HG03139 (cell line): Measurements from ENCODE around the gene SLC23A2.

ENCODE experiments used
- ATAC-seq: cut with Tn5 transposase; IDR thresholded peaks from one replicate; pipeline ENCODE4 v1.9.1; 2021; ENCODE audit not compliant: unreplicated experiment

SLC23A2 gene

DNA sequence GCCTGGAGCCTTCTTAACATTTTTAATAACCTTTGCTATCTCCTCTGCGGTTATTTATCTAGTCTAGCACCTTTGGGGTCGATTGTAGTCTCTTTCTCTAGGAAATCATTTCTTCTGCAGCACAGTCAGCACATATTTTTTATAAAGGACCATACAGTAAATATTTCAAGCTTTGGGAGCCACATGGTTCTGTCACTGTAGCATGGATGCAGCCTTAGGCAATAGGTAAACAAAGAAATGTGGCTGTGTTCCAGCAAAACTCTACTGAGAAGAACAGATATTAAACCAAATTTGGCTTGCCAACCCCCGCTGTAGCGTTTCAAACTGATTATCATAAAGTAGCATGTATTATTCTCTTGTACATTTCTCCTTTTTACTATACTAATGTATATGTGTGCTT is 95.7 kb downstream of the SLC23A2 start:
- ATAC-seq: no peak

DNA sequence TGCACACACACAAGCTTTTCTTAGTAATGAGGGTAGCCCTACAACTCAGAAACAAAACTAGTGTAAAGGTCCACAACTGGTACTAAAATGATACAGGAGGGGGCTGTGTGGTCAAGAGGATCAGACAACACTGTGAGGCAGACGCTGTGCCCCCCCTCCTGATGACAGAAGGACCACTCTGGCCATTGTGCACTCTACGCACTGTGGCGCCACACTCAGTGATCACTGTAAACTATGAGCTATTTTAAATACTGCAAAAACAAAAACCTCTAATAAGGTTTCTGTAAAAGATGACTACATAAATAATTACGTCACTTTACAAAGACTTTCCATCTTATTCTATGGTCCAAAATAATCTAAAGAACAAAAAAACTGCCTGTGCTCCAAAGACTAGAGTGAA is 96.1 kb downstream of the SLC23A2 start:
- ATAC-seq: no peak

DNA sequence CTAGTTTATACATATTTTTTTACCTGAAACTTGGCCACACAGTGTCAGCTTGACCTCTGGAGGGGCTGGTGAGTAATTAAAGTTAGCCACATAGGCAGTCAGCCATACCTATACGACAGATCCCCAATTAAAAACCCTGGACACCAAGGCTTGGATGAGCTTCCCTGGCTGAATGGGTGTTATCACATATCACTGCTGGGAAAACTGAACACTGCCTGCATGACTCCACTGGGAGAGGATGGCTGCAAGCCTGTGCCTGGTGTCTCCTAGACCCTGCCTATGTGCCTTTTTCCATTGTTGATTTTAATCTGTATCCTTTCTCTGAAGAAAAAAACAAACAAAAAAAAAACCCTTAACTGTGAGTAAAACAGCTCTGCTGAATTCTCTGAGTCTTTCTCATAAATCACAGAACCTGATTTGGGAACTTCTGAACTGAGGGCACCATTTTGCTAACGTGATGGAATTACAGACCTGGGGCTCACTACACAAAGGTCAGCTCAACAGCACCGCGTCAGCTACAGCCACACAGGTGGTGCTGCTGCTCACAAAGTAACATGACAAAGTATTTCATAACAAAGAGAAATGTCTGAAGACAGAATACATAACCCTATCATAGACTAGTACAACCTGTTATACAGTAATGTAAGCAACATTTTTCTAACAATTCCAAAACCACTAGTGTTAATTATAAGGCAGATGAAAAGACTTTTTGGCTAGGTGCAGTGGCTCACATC is 97.0 kb downstream of the SLC23A2 start:
- no peak for ATAC-seq

DNA sequence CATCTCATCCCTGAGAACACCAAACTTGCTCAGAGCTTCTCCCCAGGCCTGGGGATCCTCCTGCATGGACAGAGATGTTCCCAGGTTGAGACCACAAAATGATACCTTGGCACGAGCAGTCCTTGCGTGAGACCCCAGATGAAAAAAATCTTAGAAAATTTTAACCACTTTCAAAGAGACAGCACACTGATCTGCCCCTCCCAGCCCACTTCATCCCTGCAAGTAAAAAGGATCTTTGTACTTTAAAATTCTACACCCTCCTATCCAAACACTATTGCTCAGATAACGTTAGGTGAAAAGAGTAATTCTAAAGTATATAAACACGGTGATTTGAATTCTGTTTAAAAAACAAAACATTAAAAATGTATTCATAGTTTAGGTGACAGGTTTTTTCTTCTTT is 98.5 kb downstream of the SLC23A2 start:
- ATAC-seq: no peak

DNA sequence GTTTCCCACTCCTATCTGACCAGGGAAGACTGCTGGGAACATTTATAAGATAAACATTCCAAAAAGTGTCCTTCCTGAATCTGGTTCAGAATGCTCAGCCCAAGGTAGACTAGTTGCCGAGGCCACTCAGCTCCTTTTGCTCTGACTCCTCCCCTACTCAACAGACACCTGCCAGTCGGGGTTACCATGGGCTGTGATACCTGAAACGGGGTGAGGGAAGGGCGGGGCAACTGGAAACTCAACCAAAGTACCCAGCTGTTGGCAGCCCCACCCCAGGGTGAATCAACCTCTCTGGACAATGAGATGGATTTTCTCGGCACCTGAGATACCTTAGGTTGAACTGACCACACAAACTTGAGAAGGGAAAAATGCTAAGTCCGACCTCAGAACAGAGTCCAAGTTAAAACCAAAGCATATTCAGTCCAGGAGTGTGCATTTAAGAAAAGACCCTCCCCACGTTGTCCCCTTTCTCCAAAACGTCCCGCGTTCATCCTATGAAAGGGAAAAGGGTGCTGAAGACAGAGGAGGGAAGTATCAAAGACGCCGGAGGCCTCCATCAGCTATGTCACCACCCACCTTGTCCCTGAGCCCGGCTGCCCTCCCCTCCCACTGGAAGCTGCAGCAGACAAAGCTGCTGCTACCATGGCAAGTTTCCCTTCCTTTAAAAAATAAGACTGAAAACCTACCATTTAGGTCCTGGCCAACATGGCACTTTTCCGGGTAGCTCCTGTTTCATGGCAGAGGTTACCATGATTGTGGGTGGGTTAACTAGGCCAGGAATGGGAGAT is 100.1 kb downstream of the SLC23A2 start:
- no peak for ATAC-seq

DNA sequence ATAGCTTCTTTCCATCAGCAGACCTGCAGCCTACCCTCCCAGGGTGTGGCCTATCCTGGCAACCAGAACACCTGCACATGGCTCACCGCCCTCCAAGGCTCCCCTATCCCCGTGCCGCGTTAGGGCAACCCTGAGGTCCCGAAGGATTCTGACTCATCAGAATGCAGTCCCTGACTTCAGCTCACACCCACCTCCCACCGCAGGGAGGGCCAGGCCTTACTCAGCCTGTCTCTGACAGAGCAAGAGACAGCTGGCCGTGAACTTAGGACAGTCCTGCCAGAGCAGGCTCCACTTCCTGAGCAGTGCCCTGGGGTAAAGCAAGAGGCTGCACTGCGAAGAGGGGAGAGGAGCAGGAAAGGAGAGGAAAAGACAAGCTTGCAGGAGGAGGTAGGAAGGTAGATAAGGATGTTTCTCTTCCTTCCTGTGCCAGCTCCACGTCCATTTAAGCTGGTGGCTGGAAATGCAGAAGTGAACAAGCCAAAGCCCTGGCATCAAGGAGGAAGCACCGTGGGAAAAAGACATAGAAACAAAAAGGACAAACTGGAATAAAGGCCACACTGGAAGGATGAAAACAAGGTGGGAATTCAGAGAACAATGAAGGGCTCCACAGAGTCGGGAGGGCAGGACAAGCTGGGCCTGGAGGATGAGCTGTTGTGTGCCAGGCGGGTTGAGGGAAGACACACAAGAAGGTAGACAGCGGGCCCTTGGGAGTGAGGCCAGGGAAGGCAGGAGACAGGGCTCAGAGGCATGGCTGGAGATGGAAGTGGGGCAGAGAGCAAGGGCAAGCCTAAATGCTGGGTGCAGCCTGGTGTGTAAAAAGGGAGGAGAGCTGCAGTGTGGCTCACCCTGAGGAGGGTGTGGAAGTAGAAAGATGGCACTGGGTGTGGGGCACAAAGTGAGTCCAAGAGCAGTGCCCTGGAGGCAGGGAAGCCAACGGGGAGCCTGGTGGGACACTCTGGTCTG is 102.7 kb downstream of the SLC23A2 start:
- ATAC-seq: no peak

DNA sequence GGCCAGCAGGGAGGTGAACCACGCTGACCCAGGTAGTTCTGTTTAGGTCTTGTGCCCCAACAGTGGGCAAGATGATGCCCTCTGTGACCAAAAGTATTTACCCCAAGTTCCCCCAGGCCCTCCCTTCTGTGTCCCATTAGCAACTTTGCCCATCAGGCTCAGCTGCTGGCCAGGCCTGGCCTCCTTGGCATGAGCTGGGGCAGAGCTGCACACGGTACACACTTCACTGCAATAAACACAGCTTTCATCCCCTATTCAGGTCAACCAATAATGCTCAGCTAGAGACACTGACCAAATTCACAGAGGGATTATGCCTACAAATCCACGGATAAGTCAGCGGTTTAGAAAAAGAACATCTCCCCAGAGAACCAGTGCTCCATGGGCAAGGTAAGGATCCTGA is 103.7 kb downstream of the SLC23A2 start:
- ATAC-seq: no peak

DNA sequence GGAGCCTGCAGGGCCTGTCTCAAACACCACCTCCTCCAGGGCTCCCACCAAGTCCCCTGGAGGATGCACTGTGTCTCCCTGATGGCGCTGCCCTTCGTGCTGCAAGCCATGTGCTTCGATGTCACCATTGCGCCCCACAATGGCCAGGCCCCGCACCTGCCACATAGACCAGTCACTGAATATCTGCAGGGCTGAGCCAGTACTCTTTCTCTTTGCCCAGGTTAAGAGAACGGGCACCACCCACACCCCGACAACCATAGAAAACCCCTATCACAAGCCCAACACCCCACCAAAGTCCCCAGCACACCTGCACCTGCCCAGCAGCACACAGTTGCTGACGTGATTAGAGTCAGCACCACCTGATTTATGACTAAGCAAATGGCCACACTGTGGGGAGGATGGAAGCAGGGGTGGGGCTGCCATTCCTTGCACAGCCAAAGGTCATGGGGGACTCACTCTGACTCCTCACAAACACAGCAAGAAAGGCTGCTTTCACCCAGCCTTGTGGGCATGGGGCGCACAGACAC is 104.3 kb downstream of the SLC23A2 start:
- no peak for ATAC-seq

DNA sequence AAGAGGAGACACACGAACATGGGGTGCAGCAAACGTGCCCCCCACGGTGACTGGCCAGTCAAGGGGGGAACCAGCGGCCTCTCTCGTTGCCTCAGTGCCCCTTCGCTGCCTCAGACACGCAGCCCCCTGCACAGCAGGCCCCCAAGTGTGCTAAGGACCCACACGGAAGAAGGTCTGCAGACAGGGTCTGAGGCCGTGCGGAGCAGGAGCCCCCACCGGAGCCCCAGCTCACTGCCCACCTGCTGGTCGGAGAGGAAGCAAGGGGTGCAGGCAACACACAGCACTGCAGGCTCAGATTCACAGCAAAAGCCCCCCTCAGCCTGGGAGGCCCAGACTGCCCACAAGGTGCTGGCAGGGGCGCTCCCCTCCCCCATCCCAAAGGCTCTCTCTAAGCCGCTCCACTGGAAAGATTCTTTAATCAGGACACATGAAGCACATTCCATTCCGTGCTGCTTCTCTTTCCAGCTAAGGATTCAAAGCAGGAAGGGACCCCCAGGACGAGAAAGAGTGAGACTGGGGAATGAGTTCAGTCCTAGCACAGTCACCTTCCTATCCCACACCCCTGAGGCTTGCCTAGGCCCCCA is 105.1 kb downstream of the SLC23A2 start:
- no peak for ATAC-seq

DNA sequence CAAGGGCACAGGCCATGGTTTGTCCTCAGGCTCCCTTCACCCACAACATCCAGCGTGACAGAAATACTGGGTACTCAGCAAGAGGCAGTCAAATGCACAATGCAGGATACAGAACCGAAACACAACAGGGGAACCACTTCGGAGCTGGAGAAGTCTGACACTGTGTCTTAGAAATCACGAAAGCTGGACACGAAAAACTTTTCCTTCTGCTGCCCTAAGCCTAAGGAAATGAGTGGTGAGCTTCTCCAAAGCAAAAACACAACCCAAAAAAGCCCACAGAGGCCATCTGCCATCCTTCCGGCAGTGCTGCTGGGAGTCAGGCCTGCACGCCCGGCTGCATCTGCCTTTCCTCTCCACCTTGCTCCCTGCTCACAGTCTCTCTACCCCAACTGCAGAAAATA is 106.3 kb downstream of the SLC23A2 start:
- ATAC-seq: no peak

DNA sequence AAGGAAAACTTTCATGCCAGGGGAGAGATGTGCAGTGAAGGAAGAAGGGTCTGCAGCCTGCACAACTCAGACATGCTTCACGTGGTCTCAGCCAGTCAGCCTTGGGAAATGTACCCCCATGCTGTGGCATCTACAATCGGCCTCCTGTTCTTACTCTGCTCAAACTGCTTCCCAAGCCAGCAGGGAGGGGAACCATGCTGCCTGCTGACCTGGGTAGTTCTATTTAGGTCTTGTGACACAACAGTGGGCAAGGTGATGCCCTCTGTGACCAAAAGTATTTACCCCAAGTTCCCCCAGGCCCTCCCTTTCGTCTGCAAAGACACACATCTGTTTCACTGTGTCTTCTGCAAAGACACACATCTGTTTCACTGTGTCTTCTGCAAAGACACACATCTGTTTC is 106.9 kb downstream of the SLC23A2 start:
- ATAC-seq: no peak

DNA sequence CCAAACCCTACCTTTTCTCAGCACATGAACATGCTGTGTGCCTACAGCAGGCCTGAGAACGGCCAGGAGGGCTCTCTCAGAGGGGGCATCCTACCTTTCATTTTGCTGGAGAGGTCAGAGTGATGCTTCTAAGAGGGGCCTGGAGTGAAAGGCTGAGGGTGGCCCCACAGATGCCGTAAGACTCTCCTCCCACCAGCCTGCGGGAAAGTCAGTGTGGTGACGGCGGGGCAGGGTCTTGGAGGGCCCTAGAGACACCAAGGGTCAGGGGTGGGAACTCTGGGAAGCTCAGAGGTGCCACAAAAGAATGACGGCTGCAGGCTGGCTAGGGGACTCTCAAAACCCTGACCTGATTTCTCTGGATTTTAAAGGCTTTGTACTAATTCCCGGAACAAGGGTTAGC is 107.6 kb downstream of the SLC23A2 start:
- ATAC-seq: no peak

DNA sequence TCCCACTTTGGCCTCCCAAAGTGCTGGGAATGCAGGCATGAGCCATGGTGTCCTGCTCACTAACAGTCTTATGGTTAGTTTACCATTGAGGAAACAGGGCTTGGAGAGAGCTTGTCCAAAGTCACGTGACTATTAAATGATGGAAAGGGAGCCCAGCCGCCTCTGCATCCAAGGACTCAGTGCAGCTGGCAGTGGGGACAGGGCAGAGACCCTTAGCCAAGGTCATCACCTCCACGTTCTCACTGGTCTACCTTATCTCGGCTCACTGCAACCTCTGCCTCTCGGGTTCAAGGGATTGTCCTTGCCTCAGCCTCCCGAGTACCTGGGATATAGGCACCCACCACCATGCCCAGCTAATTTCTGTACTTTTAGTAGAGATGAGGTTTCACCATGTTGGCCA is 109.3 kb downstream of the SLC23A2 start:
- ATAC-seq: no peak

DNA sequence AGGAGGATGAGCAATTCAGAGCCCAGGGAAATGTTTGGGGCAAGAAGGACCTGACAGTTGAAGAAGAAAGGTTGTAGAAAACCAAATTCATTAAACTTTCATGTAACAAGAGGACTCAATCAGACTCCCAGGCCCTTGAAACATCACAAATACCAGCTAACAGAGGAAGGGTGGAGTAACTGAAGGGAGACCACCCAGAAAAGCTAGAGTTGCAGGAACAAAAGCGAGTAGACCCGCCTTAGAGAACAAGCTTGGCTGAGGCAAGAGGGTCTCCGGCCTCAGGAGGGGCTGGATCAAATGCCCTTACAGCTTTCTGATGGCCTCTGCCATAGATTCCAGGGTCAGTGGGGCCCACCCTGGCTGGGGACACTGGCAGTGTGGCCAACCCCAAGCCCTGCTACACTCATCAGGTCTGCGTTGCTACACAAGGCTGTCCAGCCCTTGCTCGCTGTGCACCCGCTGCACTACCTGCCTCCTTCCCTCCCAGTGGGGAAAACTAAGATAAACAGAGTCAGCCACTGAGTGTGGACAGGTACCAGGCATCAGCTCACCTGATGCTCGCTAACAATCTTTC is 110.0 kb downstream of the SLC23A2 start:
- ATAC-seq: no peak

DNA sequence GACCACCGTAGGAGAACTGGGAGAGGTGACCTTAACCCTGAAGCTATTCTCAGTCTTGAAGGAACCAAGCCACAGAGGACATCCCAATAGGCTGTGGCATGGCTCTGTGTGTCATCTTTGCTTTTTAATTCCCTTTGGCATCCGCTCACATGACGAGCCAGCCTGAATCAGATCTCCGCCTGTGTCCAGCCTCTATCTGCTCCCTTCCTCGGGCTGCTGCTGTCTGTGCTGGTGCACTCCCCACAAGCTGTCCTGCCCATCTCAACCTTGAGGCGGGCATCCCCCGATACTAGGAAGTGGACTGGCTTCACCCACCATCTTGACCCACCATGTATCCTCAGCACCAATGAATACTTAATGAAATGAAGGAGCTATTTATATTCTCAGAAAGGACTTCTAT is 111.9 kb downstream of the SLC23A2 start:
- no peak for ATAC-seq

DNA sequence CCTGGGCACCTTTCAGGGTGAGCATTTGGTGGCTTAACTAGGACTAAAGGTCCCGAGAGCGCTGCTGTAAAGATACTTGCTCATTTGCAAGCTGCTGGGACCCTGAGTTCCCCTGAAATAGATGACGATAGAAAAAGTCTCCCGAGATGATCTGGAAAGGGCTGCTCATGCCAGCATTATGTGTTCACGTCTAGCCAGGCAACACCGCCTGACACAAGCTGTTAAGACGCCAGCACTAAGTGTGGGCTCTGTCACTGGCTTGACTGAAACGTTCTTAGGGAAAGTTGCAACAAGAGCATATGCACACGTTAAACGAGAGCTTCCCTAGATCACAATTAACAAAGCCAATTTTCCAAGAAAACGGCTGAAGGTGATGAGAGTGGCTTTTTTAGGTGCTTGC is 113.7 kb downstream of the SLC23A2 start:
- no peak for ATAC-seq

DNA sequence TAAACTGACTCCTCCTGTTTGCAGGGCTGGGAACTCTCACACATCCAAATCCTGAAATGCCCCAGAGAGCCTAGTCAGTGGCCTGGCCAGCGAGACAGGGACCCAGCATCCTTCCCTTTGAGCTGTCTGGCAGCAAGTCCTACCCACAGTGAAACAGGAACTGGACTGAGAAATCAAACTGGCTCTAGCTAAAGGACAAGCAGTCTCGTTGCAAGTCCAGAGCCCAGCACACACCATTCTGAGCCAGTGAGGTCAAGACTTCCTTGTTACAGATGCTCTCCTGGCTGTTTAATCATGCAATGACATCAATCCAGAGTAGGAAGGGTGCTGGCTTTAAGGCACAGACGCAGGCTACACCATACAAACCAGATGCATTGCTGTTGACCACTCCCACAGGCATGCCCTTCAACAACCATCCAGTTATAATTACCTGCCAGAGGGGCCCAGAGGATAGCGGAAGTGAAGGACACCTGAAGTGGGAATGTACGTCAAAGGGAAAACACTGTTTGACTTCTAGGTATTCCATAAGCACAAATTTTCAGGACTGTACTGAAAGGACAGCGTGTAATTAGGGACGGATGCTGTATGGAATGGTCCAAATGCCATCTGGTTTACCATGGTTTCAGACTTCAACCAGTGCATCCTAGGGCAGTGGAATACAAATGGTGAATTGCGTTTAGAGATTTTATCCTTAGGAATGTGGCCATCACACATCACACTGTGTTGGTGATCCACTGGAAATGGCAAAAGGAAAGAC is 114.4 kb downstream of the SLC23A2 start:
- no peak for ATAC-seq

DNA sequence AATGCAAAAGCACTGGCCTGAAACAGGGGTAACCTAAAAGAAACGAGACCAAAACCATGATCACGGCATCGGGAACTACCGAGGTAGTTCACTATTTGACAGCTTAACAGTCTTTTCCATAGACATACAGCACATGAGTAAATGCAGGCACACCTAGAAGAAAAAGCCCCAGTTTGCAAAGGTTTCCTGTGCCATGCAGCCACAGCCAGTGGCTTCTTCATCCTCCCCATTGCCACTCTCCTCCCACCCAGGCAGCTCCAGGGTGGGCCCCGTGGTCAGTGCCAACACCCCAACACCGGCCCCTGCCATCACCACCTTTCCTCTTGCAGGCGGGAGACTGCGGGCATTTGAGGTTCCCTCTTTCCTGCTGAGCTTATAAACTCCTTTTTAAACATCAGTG is 115.4 kb downstream of the SLC23A2 start:
- no peak for ATAC-seq

DNA sequence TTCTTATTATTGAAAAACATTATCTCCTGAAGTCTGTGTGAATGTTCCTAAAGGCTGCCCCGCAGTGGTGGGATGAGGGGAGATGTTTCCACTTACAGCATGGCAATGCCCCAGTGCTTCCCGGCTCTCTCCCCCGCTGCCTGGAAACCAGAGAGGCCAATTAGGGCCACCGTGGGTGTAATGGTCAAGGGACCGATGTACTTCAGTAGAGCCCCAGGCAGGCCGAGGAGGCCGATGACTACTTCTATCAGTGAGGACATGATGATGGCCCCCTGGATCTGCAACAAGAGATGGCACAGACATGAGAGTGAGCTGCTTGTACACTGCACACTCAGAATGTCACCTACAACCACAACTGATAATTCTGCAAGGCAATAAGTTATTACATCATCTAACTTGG is 117.8 kb downstream of the SLC23A2 start:
- ATAC-seq: no peak

DNA sequence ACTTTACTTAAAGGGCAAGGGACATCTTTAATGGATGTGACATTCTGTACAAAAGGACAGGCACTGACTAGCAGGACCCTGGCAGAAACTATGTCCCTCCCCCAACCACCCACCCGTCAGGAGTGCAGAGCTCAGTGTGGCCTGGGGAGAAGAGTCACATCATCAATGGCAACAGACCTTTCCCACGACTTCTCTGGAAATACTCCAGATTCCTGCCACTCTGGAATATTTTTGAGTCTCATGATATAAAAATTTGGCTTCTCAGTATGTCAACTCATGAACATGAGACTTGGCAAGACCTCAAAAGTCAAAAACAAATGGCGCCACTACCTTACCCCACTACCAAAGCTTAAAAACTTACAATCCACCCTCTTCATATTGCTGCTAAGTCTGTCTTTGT is 118.3 kb downstream of the SLC23A2 start:
- no peak for ATAC-seq
